IMR-90 (cell line): ENCODE measurements around the gene PRMT1.

Experiments used
- CEBPB ChIP-seq: IDR thresholded peaks from 2 replicates; pipeline ENCODE4 v1.6.1; 2012; ENCODE audit warnings: low read depth, low read length, improper control_type of control experiment
- FOS ChIP-seq: fragments of 150-350 bp; IDR thresholded peaks from 2 replicates; pipeline ENCODE4 v1.6.1; 2016; ENCODE audit warnings: low read depth, low read length
- MAFK ChIP-seq: IDR thresholded peaks from 2 replicates; pipeline ENCODE4 v1.6.1; 2012; ENCODE audit warnings: low read depth, low read length, improper control_type of control experiment
- MXI1 ChIP-seq: IDR thresholded peaks from 2 replicates; pipeline ENCODE4 v1.6.1; 2012; ENCODE audit warnings: low read depth, mild to moderate bottlenecking, low read length, moderate library complexity, borderline replicate concordance
- POLR2A ChIP-seq: IDR thresholded peaks from 2 replicates; pipeline ENCODE4 v1.6.1; 2012; ENCODE audit warnings: mild to moderate bottlenecking, low read depth, low read length
- RAD21 ChIP-seq: IDR thresholded peaks from 2 replicates; pipeline ENCODE4 v1.6.1; 2012; ENCODE audit warnings: low read length, improper control_type of control experiment
- RCOR1 ChIP-seq: IDR thresholded peaks from 2 replicates; pipeline ENCODE4 v1.6.1; 2012; ENCODE audit warnings: mild to moderate bottlenecking, low read length, improper control_type of control experiment; ENCODE audit not compliant: insufficient replicate concordance
- SMC3 ChIP-seq: fragments of 150-350 bp; IDR thresholded peaks from 2 replicates; pipeline ENCODE4 v1.6.1; 2016; ENCODE audit warnings: low read depth, mild to moderate bottlenecking, antibody characterized with exemption, low read length, moderate library complexity
- TF ChIP-seq, protein P1 (sequence below): conservative IDR thresholded peaks from 2 replicates; pipeline ENCODE4 v1.5.1; 2012; ENCODE audit warnings: mild to moderate bottlenecking, low read depth, low read length, improper control_type of control experiment
- TF ChIP-seq, protein P2 (sequence below): fragments of 150-350 bp; IDR thresholded peaks from 2 replicates; pipeline ENCODE4 v1.6.1; 2016; ENCODE audit warnings: low read depth, mild to moderate bottlenecking, low read length, moderate library complexity, borderline replicate concordance
- TF ChIP-seq, protein P3 (sequence below): fragments of 150-350 bp; IDR thresholded peaks from 2 replicates; pipeline ENCODE4 v1.6.1; 2017; ENCODE audit warnings: mild to moderate bottlenecking, antibody characterized with exemption, low read length, low read depth

DNA sequence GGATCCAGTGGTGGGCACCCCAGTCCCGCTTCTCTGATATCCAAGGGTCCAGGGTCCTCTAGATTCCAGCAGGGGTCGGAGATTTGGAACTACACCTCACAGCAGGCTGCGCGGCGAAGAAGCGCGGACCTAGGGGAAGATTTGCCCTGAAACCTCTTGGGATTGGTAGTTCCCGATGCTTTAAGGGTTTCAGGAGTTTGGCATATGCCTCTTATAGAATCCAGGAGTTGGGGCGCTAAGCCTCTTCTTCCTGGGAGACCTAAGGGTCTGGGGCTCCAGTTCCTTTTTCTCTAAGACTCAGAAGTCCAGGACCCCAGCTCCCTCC is 11.0 kb upstream of the PRMT1 start:
- TF ChIP-seq, protein P1, sequence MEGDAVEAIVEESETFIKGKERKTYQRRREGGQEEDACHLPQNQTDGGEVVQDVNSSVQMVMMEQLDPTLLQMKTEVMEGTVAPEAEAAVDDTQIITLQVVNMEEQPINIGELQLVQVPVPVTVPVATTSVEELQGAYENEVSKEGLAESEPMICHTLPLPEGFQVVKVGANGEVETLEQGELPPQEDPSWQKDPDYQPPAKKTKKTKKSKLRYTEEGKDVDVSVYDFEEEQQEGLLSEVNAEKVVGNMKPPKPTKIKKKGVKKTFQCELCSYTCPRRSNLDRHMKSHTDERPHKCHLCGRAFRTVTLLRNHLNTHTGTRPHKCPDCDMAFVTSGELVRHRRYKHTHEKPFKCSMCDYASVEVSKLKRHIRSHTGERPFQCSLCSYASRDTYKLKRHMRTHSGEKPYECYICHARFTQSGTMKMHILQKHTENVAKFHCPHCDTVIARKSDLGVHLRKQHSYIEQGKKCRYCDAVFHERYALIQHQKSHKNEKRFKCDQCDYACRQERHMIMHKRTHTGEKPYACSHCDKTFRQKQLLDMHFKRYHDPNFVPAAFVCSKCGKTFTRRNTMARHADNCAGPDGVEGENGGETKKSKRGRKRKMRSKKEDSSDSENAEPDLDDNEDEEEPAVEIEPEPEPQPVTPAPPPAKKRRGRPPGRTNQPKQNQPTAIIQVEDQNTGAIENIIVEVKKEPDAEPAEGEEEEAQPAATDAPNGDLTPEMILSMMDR = peak; percentile 12; the same call in 1 of the 2 replicates
- TF ChIP-seq SMC3 = no peak
- TF ChIP-seq POLR2A = no peak
- TF ChIP-seq MXI1 = no peak
- TF ChIP-seq RAD21 = 0 out of 2 replicates have a peak, but pooled peaks have one; percentile 5
- no peak for TF ChIP-seq CEBPB
- no peak for TF ChIP-seq RCOR1
- TF ChIP-seq, protein P2, sequence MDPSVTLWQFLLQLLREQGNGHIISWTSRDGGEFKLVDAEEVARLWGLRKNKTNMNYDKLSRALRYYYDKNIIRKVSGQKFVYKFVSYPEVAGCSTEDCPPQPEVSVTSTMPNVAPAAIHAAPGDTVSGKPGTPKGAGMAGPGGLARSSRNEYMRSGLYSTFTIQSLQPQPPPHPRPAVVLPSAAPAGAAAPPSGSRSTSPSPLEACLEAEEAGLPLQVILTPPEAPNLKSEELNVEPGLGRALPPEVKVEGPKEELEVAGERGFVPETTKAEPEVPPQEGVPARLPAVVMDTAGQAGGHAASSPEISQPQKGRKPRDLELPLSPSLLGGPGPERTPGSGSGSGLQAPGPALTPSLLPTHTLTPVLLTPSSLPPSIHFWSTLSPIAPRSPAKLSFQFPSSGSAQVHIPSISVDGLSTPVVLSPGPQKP = no peak
- TF ChIP-seq, protein P3, sequence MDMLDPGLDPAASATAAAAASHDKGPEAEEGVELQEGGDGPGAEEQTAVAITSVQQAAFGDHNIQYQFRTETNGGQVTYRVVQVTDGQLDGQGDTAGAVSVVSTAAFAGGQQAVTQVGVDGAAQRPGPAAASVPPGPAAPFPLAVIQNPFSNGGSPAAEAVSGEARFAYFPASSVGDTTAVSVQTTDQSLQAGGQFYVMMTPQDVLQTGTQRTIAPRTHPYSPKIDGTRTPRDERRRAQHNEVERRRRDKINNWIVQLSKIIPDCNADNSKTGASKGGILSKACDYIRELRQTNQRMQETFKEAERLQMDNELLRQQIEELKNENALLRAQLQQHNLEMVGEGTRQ = no peak
- no peak for TF ChIP-seq MAFK
- no peak for TF ChIP-seq FOS
